IMR-90 (cell line): Measurements from ENCODE around the gene TAAR2. TPM values are rescaled to one million over a fixed set of nuclear protein-coding genes. Genes with fewer than 3 reads are reported as not detected.

Experiments
- ATAC-seq: fragments of 200-7000 bp; cut with Tn5 transposase; 2 replicates; pipeline ENCODE4 v1.9.1; 2020; ENCODE audit warnings: low read depth, mild to moderate bottlenecking, moderate library complexity
- BruUV-seq: library from RNA; stranded (reverse); fragments of 400-500 nt; replicated peaks from 2 replicates; lab custom pipeline; 2021; lab: Mats Ljungman, UMichigan
- CTCF ChIA-PET: fragments of 300-600 bp; formaldehyde crosslinking; extraction: SDS; loops from one replicate; lab custom pipeline; 2021; ENCODE audit warnings: antibody characterized with exemption; lab: Yijun Ruan, JAX
- POLR2A ChIA-PET: fragments of 300-600 bp; sonication (Branson Sonifier 250); formaldehyde crosslinking; loops from one replicate; lab custom pipeline; 2022; ENCODE audit warnings: antibody characterized with exemption; ENCODE audit not compliant: unreplicated experiment; lab: Charles Lee
- DNase-seq: peaks from one replicate; pipeline ENCODE4 v3.0.0; 2013
- H2AFZ ChIP-seq: replicated peaks from 2 replicates; pipeline ENCODE3; 2013; ENCODE audit warnings: low read length, mild to moderate bottlenecking; ENCODE audit not compliant: poor library complexity
- H2AK5ac ChIP-seq: 2 replicates; pipeline ENCODE4 v1.6.1; 2013; ENCODE audit warnings: low read depth, low read length, inconsistent platforms
- H2AK9ac ChIP-seq: replicated peaks from 2 replicates; pipeline ENCODE3; 2013; ENCODE audit warnings: mild to moderate bottlenecking, low read depth, low read length, moderate library complexity; ENCODE audit not compliant: poor library complexity
- H2BK120ac ChIP-seq: 2 replicates; pipeline ENCODE4 v1.6.1; 2013; ENCODE audit warnings: low read depth, low read length, inconsistent platforms
- H2BK15ac ChIP-seq: 3 replicates; pipeline ENCODE4 v1.6.1; 2013; ENCODE audit warnings: low read depth, low read length, inconsistent platforms
- H2BK20ac ChIP-seq: 2 replicates; pipeline ENCODE4 v1.6.1; 2013; ENCODE audit warnings: low read depth, mild to moderate bottlenecking, inconsistent platforms, low read length, moderate library complexity
- H2BK5ac ChIP-seq: 2 replicates; pipeline ENCODE4 v1.6.1; 2013; ENCODE audit warnings: mild to moderate bottlenecking, low read depth, low read length, inconsistent platforms; ENCODE audit not compliant: poor library complexity, severe bottlenecking
- H3K14ac ChIP-seq: replicated peaks from 2 replicates; pipeline ENCODE4 v1.6.1; 2013; ENCODE audit warnings: low read depth, low read length, inconsistent platforms
- H3K18ac ChIP-seq: 2 replicates; pipeline ENCODE4 v1.6.1; 2013; ENCODE audit warnings: low read depth, low read length, control low read depth
- H3K23ac ChIP-seq: 2 replicates; pipeline ENCODE4 v1.6.1; 2013; ENCODE audit warnings: low read depth, low read length, inconsistent platforms
- H3K27ac ChIP-seq: 2 replicates; pipeline ENCODE4 v1.5.1; 2013; ENCODE audit warnings: mild to moderate bottlenecking, control low read depth, low read length; ENCODE audit not compliant: insufficient read depth
- H3K27me3 ChIP-seq: 2 replicates; pipeline ENCODE4 v1.6.1; 2013; ENCODE audit warnings: low read length; ENCODE audit not compliant: control insufficient read depth, insufficient read depth
- H3K36me3 ChIP-seq: 2 replicates; pipeline ENCODE4 v1.6.1; 2013; ENCODE audit warnings: low read length, mixed read lengths; ENCODE audit not compliant: control insufficient read depth, insufficient read depth
- H3K4ac ChIP-seq: 2 replicates; pipeline ENCODE4 v1.6.1; 2013; ENCODE audit warnings: low read depth, low read length, inconsistent platforms
- H3K4me1 ChIP-seq: 2 replicates; pipeline ENCODE4 v1.6.1; 2013; ENCODE audit warnings: low read length, mixed read lengths; ENCODE audit not compliant: control insufficient read depth, insufficient read depth
- H3K4me2 ChIP-seq: 2 replicates; pipeline ENCODE4 v1.6.1; 2013; ENCODE audit warnings: low read depth, mild to moderate bottlenecking, control low read depth, low read length, moderate library complexity
- H3K4me3 ChIP-seq: 2 replicates; pipeline ENCODE4 v1.5.1; 2013; ENCODE audit warnings: low read depth, mild to moderate bottlenecking, control low read depth, low read length, moderate library complexity; ENCODE audit not compliant: insufficient read depth
- H3K56ac ChIP-seq: 2 replicates; pipeline ENCODE4 v1.6.1; 2013; ENCODE audit warnings: low read length, inconsistent platforms; ENCODE audit not compliant: insufficient read depth; ENCODE audit errors: extremely low read depth
- H3K79me1 ChIP-seq, 2 experiments: 2 replicates each; pipeline ENCODE4 v1.6.1; 2013; ENCODE audit warnings: low read length in 2 of 2, inconsistent platforms in 1 of 2, low read depth in 1 of 2
- H3K9ac ChIP-seq: 2 replicates; pipeline ENCODE4 v1.6.1; 2013; ENCODE audit warnings: low read depth, low read length, control low read depth
- H3K9me1 ChIP-seq: 2 replicates; pipeline ENCODE4 v1.6.1; 2013; ENCODE audit warnings: low read length, inconsistent platforms; ENCODE audit not compliant: insufficient read depth
- H3K9me3 ChIP-seq: 2 replicates; pipeline ENCODE4 v1.6.1; 2013; ENCODE audit warnings: low read length; ENCODE audit not compliant: control insufficient read depth, insufficient read depth
- H4K20me1 ChIP-seq: 2 replicates; pipeline ENCODE4 v1.6.1; 2013; ENCODE audit warnings: low read length, inconsistent platforms; ENCODE audit not compliant: insufficient read depth
- H4K5ac ChIP-seq: 2 replicates; pipeline ENCODE4 v1.6.1; 2013; ENCODE audit warnings: mild to moderate bottlenecking, low read depth, low read length, control low read depth
- H4K8ac ChIP-seq, 2 experiments: 2 replicates each; pipeline ENCODE4 v1.6.1; 2013; ENCODE audit warnings: low read depth in 2 of 2, low read length in 2 of 2, control low read depth in 1 of 2, inconsistent platforms in 1 of 2
- H4K91ac ChIP-seq: 2 replicates; pipeline ENCODE4 v1.6.1; 2013; ENCODE audit warnings: low read depth, low read length, inconsistent platforms; ENCODE audit not compliant: insufficient read depth
- RCOR1 ChIP-seq: IDR thresholded peaks from 2 replicates; pipeline ENCODE4 v1.6.1; 2012; ENCODE audit warnings: mild to moderate bottlenecking, low read length, improper control_type of control experiment; ENCODE audit not compliant: insufficient replicate concordance
- WGBS, 2 experiments: methylation state at CpG; one replicate each; pipeline versions ENCODE4 v1.1.5 to v1.1.7; 2013; ENCODE audit warnings: missing lambda C conversion rate in 2 of 2; ENCODE audit not compliant: insufficient read length in 1 of 2; ENCODE audit errors: extremely low coverage in 2 of 2; 5-methylcytosine and 5-hydroxymethylcytosine counted together
- dilution Hi-C: fragments of 300-500 bp; cut with HindIII; formaldehyde crosslinking; loops from one replicate; pipeline ENCODE4 v1.14.3; 2018; ENCODE audit warnings: low sequenced_read_pairs; ENCODE audit not compliant: unreplicated experiment
- in situ Hi-C: fragments of 300-500 bp; cut with MboI; formaldehyde crosslinking; loops from 3 replicates; pipeline ENCODE4 v1.14.3; 2019; ENCODE audit warnings: low sequenced_read_pairs, inconsistent platforms, mixed read lengths
- intact Hi-C: fragments of 100-400 bp; cut with micrococcal nuclease; formaldehyde crosslinking; loops from 2 replicates; pipeline ENCODE4 v1.10.0; 2022
- polyA plus RNA-seq, 3 experiments: library from polyadenylated mRNA; depleted of rRNA; stranded (reverse); fragments of >200 nt; gene quantifications; 2 replicates each; pipeline ENCODE4 v1.2.3, GENCODE V29; 2012; ENCODE audit warnings: low replicate concordance in 1 of 3
- total RNA-seq: library from RNA; depleted of rRNA; stranded (reverse); fragments of >200 nt; gene quantifications from 2 replicates; pipeline ENCODE4 v1.2.3, GENCODE V29; 2012

The TAAR2 gene
- total and polyA plus RNA-seq, 2 of the 4 experiments (the other 2 are of a cell fraction) = not detected

- no peak overlapping the region for H4K8ac ChIP-seq
- no peak overlapping the region for H2BK5ac ChIP-seq
- H3K27me3 ChIP-seq = peaks cover 22% of the 10 kb centered on the region
- H3K9me3 ChIP-seq = no peaks in the 10 kb centered on the region
- H2AK9ac ChIP-seq = no peak overlapping the region
- H3K4me3 ChIP-seq = no peak overlapping the region
- no peak for ATAC-seq
- no peak overlapping the region for H4K5ac ChIP-seq
- H3K56ac ChIP-seq = no peak overlapping the region
- H2BK20ac ChIP-seq = no peak overlapping the region
- POLR2A ChIA-PET = no interaction called here
- no peak overlapping the region for H2AK5ac ChIP-seq
- H4K20me1 ChIP-seq = no peaks in the 10 kb centered on the region
- H2AFZ ChIP-seq = no peak overlapping the region
- dilution Hi-C loops = no loop called here
- no TSS peak for BruUV-seq
- in situ Hi-C loops = no loop called here
- no peak overlapping the region for H4K91ac ChIP-seq
- CTCF ChIA-PET = no interaction called here
- H3K9ac ChIP-seq = no peak overlapping the region
- DNase-seq = no peak
- no peak overlapping the region for H2BK120ac ChIP-seq
- no peaks in the 10 kb centered on the region for H3K4me1 ChIP-seq
- no peak overlapping the region for H2BK15ac ChIP-seq
- WGBS, 2 experiments = no CpG with 5 or more reads among the region's 5 CpGs
- H3K27ac ChIP-seq = no peak overlapping the region
- H3K14ac ChIP-seq = no peak overlapping the region
- H3K4ac ChIP-seq = no peak overlapping the region
- no peaks in the 10 kb centered on the region for H3K36me3 ChIP-seq
- no peak overlapping the region for H3K23ac ChIP-seq
- no peak for TF ChIP-seq RCOR1
- no peak overlapping the region for H3K18ac ChIP-seq
- no peak overlapping the region for H3K4me2 ChIP-seq
- intact Hi-C loops = no loop called here
- no peaks in the 10 kb centered on the region for H3K9me1 ChIP-seq
- H3K79me1 ChIP-seq = no peaks in the 10 kb centered on the region
Observed at GRCh38 chr6:132607544-132608233, 16.4 kb downstream of the TAAR2 start.
